A549 (cell line): ENCODE measurements around the gene PTPRN2. TPM values are rescaled to one million over a fixed set of nuclear protein-coding genes. Genes with fewer than 3 reads are reported as not detected.

Source experiments
- ATAC-seq, 2 experiments: fragments of 200-7000 bp in 1 of 2; fragments of >200 bp in 1 of 2; cut with Nextera tagmentation in 1 of 2; cut with Tn5 transposase in 1 of 2; 3 replicates each; pipeline versions ENCODE4 v1.8.0 to v1.9.1; 2018 to 2020; ENCODE audit warnings: mild to moderate bottlenecking in 1 of 2, moderate library complexity in 1 of 2
- CTCF ChIA-PET: fragments of 300-600 bp; sonication (Branson Sonifier 250); formaldehyde crosslinking; extraction: SDS; loops from one replicate; lab custom pipeline; 2021; ENCODE audit warnings: antibody characterized with exemption, inconsistent platforms; lab: Yijun Ruan, JAX
- POLR2A ChIA-PET: fragments of 350-600 bp; formaldehyde crosslinking; extraction: SDS; loops from one replicate; lab custom pipeline; 2021; ENCODE audit warnings: antibody characterized with exemption, inconsistent platforms; lab: Yijun Ruan, JAX
- DNase-seq, 2 experiments: peaks; one replicate each; pipeline versions ENCODE4 v3.0.0 to v3.0.0-alpha.2; 2011 to 2016; ENCODE audit warnings: low read depth in 1 of 2, low spot score in 1 of 2
- FAIRE-seq: peaks from 2 replicates; lab custom pipeline; 2011; peaks lifted over from hg19 to GRCh38; lab: Jason Lieb, UNC
- H3K27ac ChIP-seq, 2 experiments: fragments of >200 bp; sonication (Bioruptor Twin); formaldehyde crosslinking; 3 replicates each; pipeline ENCODE4 v1.5.1; 2016 to 2017
- H3K4me1 ChIP-seq: fragments of >200 bp; sonication (Bioruptor Twin); formaldehyde crosslinking; 3 replicates; pipeline ENCODE4 v1.6.1; 2016
- H3K4me2 ChIP-seq: fragments of >200 bp; sonication (Bioruptor Twin); formaldehyde crosslinking; 3 replicates; pipeline ENCODE4 v1.6.1; 2016
- H3K4me3 ChIP-seq: fragments of >200 bp; sonication (Bioruptor Twin); formaldehyde crosslinking; 3 replicates; pipeline ENCODE4 v1.5.1; 2016
- H3K9me3 ChIP-seq: fragments of >200 bp; sonication (Bioruptor Twin); formaldehyde crosslinking; 3 replicates; pipeline ENCODE4 v1.6.1; 2016
- CEBPB ChIP-seq, 2 experiments: fragments of >200 bp in 1 of 2; sonication (Bioruptor Twin) in 1 of 2; formaldehyde crosslinking in 1 of 2; IDR thresholded peaks; 2 replicates each; pipeline ENCODE4 v1.6.1; 2012 to 2016
- EP300 ChIP-seq, 2 experiments: fragments of >200 bp; sonication (Bioruptor Twin); formaldehyde crosslinking; IDR thresholded peaks; 2 replicates in 1 of 2; 3 replicates in 1 of 2; pipeline ENCODE4 v1.6.1; 2016 to 2017
- ESRRA ChIP-seq: fragments of 150-350 bp; IDR thresholded peaks from 2 replicates; pipeline ENCODE4 v1.6.1; 2014; ENCODE audit warnings: mild to moderate bottlenecking, low read length, borderline replicate concordance
- FOSB ChIP-seq: fragments of 250-450 bp; sonication (Bioruptor Pico); IDR thresholded peaks from 2 replicates; pipeline ENCODE4 v1.5.0; 2020; ENCODE audit warnings: mild to moderate bottlenecking, moderate library complexity
- FOXS1 ChIP-seq: fragments of 250-450 bp; sonication (Bioruptor Pico); IDR thresholded peaks from 2 replicates; pipeline ENCODE4 v1.5.0; 2020; ENCODE audit warnings: mild to moderate bottlenecking, moderate library complexity
- JUN ChIP-seq, 2 experiments: fragments of >200 bp; sonication (Bioruptor Twin); formaldehyde crosslinking; IDR thresholded peaks; 2 replicates in 1 of 2; 3 replicates in 1 of 2; pipeline ENCODE4 v1.6.1; 2016 to 2017
- KDM1A ChIP-seq: fragments of 200-600 bp; sonication (generic); IDR thresholded peaks from 2 replicates; pipeline ENCODE4 v1.6.1; 2016; ENCODE audit warnings: low read depth, mild to moderate bottlenecking
- KDM5A ChIP-seq: fragments of 200-600 bp; sonication (generic); IDR thresholded peaks from 2 replicates; pipeline ENCODE4 v1.6.1; 2016; ENCODE audit warnings: antibody characterized with exemption, mild to moderate bottlenecking
- MAZ ChIP-seq: fragments of 150-350 bp; IDR thresholded peaks from 2 replicates; pipeline ENCODE4 v1.6.1; 2014; ENCODE audit warnings: antibody characterized with exemption, low read depth, low read length, borderline replicate concordance
- MYC ChIP-seq: IDR thresholded peaks from 2 replicates; pipeline ENCODE4 v1.6.1; 2012; ENCODE audit warnings: mild to moderate bottlenecking, inconsistent platforms, low read length, improper control_type of control experiment, borderline replicate concordance
- NFE2L2 ChIP-seq: fragments of 150-350 bp; conservative IDR thresholded peaks from 2 replicates; pipeline ENCODE4 v1.6.1; 2014; ENCODE audit warnings: low read length
- NPAS2 ChIP-seq: fragments of 250-450 bp; sonication (Bioruptor Pico); IDR thresholded peaks from 2 replicates; pipeline ENCODE4 v1.8.0; 2022; ENCODE audit warnings: mild to moderate bottlenecking, moderate library complexity, borderline replicate concordance
- POLR2A ChIP-seq: IDR thresholded peaks from 2 replicates; pipeline ENCODE4 v1.6.1; 2012; ENCODE audit warnings: mild to moderate bottlenecking, low read length
- RAD21 ChIP-seq, 2 experiments: fragments of >200 bp in 1 of 2; sonication (Bioruptor Twin) in 1 of 2; formaldehyde crosslinking in 1 of 2; IDR thresholded peaks in 1 of 2; conservative IDR thresholded peaks in 1 of 2; 2 replicates in 1 of 2; 3 replicates in 1 of 2; pipeline ENCODE4 v1.6.1; 2012 to 2018; ENCODE audit warnings: inconsistent platforms in 1 of 2
- RARB ChIP-seq: fragments of 250-450 bp; sonication (Bioruptor Pico); IDR thresholded peaks from 2 replicates; pipeline ENCODE4 v1.8.0; 2021; ENCODE audit warnings: mild to moderate bottlenecking, moderate library complexity
- RCOR1 ChIP-seq: fragments of 150-350 bp; IDR thresholded peaks from 2 replicates; pipeline ENCODE4 v1.6.1; 2014; ENCODE audit warnings: antibody characterized with exemption, low read length, low read depth
- RNF2 ChIP-seq: fragments of 200-600 bp; sonication (generic); IDR thresholded peaks from 2 replicates; pipeline ENCODE4 v1.6.1; 2016; ENCODE audit warnings: low read depth, mild to moderate bottlenecking, antibody characterized with exemption, moderate library complexity, borderline replicate concordance
- SMC3 ChIP-seq: fragments of >200 bp; sonication (Bioruptor Twin); formaldehyde crosslinking; IDR thresholded peaks from 3 replicates; pipeline ENCODE4 v1.6.1; 2018; ENCODE audit warnings: inconsistent platforms
- SREBF2 ChIP-seq: fragments of 450-650 bp; IDR thresholded peaks from 2 replicates; pipeline ENCODE4 v1.6.1; 2014; ENCODE audit warnings: mild to moderate bottlenecking, moderate library complexity
- USF2 ChIP-seq: fragments of 450-650 bp; IDR thresholded peaks from 2 replicates; pipeline ENCODE4 v1.6.1; 2014; ENCODE audit warnings: antibody characterized with exemption
- ZC3H11A ChIP-seq: fragments of 450-650 bp; IDR thresholded peaks from 2 replicates; pipeline ENCODE4 v1.6.1; 2014; ENCODE audit warnings: antibody characterized with exemption, mild to moderate bottlenecking
- whole genome bisulfite sequencing: methylation state at CpG from one replicate; pipeline ENCODE4 v1.1.6; 2017; ENCODE audit errors: missing lambda C conversion rate; 5-methylcytosine and 5-hydroxymethylcytosine counted together
- polyA plus RNA-seq, 4 experiments: library from polyadenylated mRNA; depleted of rRNA in 3 of 4; stranded (reverse); fragments of >200 nt; fragmentation: RNase III in 1 of 4; extraction: RNeasy Plus Mini Kit Qiagen cat#74134 plus additional on column Dnase treatment in 1 of 4; gene quantifications; 2 replicates in 3 of 4; 3 replicates in 1 of 4; pipeline ENCODE4 v1.2.3, GENCODE V29; 2011 to 2017
- TF ChIP-seq, protein P1 (sequence below): fragments of >200 bp; sonication (Bioruptor Twin); formaldehyde crosslinking; IDR thresholded peaks from 3 replicates; pipeline ENCODE4 v1.5.1; 2016
- TF ChIP-seq, protein P2 (sequence below): IDR thresholded peaks from 2 replicates; pipeline ENCODE4 v1.6.1; 2012
- TF ChIP-seq, protein P3 (sequence below): fragments of >200 bp; sonication (Bioruptor Twin); formaldehyde crosslinking; IDR thresholded peaks from 2 replicates; pipeline ENCODE4 v1.6.1; 2016

Gene PTPRN2
- polyA plus RNA-seq, 2 of the 4 experiments (the other 2 are of a cell fraction) = 0.41 to 1.2 TPM

- no peak overlapping the region for H3K27ac ChIP-seq
- ChIA-PET POLR2A (no interaction called here), CTCF (no interaction called here)
- no peak overlapping the region for H3K4me2 ChIP-seq
- 64% methylated on average over 22 of the region's 22 CpGs for WGBS
- FAIRE-seq (no peak), ATAC-seq (no peak), DNase-seq (no peak)
- H3K4me3 ChIP-seq = no peak overlapping the region
- no peaks in the 10 kb centered on the region for H3K4me1 ChIP-seq
- TF ChIP-seq MAZ = no peak
- TF ChIP-seq, protein P1, sequence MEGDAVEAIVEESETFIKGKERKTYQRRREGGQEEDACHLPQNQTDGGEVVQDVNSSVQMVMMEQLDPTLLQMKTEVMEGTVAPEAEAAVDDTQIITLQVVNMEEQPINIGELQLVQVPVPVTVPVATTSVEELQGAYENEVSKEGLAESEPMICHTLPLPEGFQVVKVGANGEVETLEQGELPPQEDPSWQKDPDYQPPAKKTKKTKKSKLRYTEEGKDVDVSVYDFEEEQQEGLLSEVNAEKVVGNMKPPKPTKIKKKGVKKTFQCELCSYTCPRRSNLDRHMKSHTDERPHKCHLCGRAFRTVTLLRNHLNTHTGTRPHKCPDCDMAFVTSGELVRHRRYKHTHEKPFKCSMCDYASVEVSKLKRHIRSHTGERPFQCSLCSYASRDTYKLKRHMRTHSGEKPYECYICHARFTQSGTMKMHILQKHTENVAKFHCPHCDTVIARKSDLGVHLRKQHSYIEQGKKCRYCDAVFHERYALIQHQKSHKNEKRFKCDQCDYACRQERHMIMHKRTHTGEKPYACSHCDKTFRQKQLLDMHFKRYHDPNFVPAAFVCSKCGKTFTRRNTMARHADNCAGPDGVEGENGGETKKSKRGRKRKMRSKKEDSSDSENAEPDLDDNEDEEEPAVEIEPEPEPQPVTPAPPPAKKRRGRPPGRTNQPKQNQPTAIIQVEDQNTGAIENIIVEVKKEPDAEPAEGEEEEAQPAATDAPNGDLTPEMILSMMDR = no peak
- no peak for TF ChIP-seq FOXS1
- no peak for TF ChIP-seq NPAS2 (CRISPR knock-in tag)
- TF ChIP-seq, protein P2, sequence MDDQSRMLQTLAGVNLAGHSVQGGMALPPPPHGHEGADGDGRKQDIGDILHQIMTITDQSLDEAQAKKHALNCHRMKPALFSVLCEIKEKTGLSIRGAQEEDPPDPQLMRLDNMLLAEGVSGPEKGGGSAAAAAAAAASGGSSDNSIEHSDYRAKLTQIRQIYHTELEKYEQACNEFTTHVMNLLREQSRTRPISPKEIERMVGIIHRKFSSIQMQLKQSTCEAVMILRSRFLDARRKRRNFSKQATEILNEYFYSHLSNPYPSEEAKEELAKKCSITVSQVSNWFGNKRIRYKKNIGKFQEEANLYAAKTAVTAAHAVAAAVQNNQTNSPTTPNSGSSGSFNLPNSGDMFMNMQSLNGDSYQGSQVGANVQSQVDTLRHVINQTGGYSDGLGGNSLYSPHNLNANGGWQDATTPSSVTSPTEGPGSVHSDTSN = no peak
- no peak for TF ChIP-seq MYC
- no peak for TF ChIP-seq JUN (IDR thresholded peaks at IDR 0.05)
- no peak for TF ChIP-seq RAD21 (conservative IDR thresholded peaks at IDR 0.05 in 1 of 2, IDR thresholded peaks at IDR 0.05 in 1 of 2)
- TF ChIP-seq KDM1A = no peak
- no peak for TF ChIP-seq ZC3H11A
- no peak for TF ChIP-seq RCOR1
- TF ChIP-seq CEBPB (IDR thresholded peaks at IDR 0.05) = no peak
- no peaks in the 10 kb centered on the region for H3K9me3 ChIP-seq
Observed at GRCh38 chr7:157668221-157668883, 919.3 kb downstream of the PTPRN2 start.

DNA sequence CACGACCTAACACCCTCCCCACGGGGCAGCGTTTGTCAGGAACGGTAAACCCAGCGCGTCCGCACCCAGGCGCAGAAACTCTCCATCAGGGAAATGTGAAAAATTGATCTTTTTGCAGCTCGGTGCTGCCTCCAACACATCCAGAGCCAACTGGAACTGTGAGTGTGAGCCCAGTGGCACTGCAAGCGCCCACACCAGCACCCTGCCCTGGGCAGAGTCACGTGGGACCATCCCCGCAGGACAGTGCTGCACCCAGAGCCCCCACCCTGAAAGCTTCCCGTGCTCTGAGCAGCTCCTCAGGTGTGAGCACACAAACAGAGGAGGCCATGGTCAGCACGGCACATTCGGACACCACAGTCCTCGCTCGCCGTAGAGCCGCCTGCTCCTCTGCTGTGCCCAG lies 919.9 kb downstream of the PTPRN2 start:
- FAIRE-seq (no peak), DNase-seq (no peak)

GRCh38 chr7:157667261-157667660 lies 920.4 kb downstream of the PTPRN2 start:
- H3K27ac ChIP-seq = no peak overlapping the region
- no peaks in the 10 kb centered on the region for H3K4me1 ChIP-seq
- no peak overlapping the region for H3K4me2 ChIP-seq
- ChIA-PET CTCF (no interaction called here), POLR2A (no interaction called here)
- H3K9me3 ChIP-seq = no peaks in the 10 kb centered on the region
- ATAC-seq (no peak), DNase-seq (no peak), FAIRE-seq (no peak)
- no peak overlapping the region for H3K4me3 ChIP-seq
- 18% methylated on average over 7 of the region's 12 CpGs for WGBS
- no peak for TF ChIP-seq SREBF2
- TF ChIP-seq RNF2 = no peak
- no peak for TF ChIP-seq USF2
- TF ChIP-seq POLR2A = no peak
- no peak for TF ChIP-seq ESRRA

More for the DNA sequence above, 919.9 kb downstream of the PTPRN2 start:
- no peak overlapping the region for H3K4me3 ChIP-seq
- TF ChIP-seq NPAS2 (CRISPR knock-in tag) (no peak), EP300 (IDR thresholded peaks at IDR 0.05) (no peak), RARB (no peak), KDM5A (no peak), NFE2L2 (no peak), FOSB (CRISPR knock-in tag) (no peak), ESRRA (no peak), SMC3 (no peak)
- TF ChIP-seq, protein P1 = no peak
- TF ChIP-seq, protein P3, sequence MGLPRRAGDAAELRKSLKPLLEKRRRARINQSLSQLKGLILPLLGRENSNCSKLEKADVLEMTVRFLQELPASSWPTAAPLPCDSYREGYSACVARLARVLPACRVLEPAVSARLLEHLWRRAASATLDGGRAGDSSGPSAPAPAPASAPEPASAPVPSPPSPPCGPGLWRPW = no peak
- TF ChIP-seq, all 56 proteins: peak for 0
- H3K9me3 ChIP-seq = no peaks in the 10 kb centered on the region
- no peak for ATAC-seq
- ChIA-PET CTCF (no interaction called here), POLR2A (no interaction called here)
- no peak overlapping the region for H3K27ac ChIP-seq
- H3K4me2 ChIP-seq = no peak overlapping the region
- WGBS = 57% methylated on average over 19 of the region's 19 CpGs
- no peaks in the 10 kb centered on the region for H3K4me1 ChIP-seq
